Bronchial smooth muscle cell (primary cell): Measurements from ENCODE around the gene NTN3. TPM values are rescaled to one million over a fixed set of nuclear protein-coding genes. Genes with fewer than 3 reads are reported as not detected.

Experiments
- total RNA-seq: library from RNA; depleted of rRNA; stranded (reverse); fragments of >200 nt; gene quantifications from 2 replicates; pipeline ENCODE4 v1.2.1, GENCODE V29; 2014

NTN3 gene
- total RNA-seq: 1.2 and 1.4 TPM in 2 replicates

GRCh38 chr16:2471016-2471652 is at the start of gene NTN3:
Gene NTN3, plus strand, starts transcription at chr16:2471297. Its CDS starts 405 bp downstream, at chr16:2471702.

GRCh38 chr16:2429034-2429770 is 41.9 kb upstream of the NTN3 start, which contains the start of gene CCNF:
Gene CCNF, plus strand, starts transcription at chr16:2429447. Its CDS starts 35 bp downstream, at chr16:2429482.

GRCh38 chr16:2459647-2460390 is 11.3 kb upstream of the NTN3 start, which contains the start of gene TEDC2:
Gene TEDC2, plus strand, starts transcription at chr16:2460109. Its CDS starts 36 bp downstream, at chr16:2460145.

GRCh38 chr16:2474877-2475412 is 3.8 kb downstream of the NTN3 start, which contains the start of gene TBC1D24:
Gene TBC1D24, plus strand, starts transcription at chr16:2475127. Its CDS starts 21,022 bp downstream, at chr16:2496149.

GRCh38 chr16:2513405-2514332 is 42.6 kb downstream of the NTN3 start, which contains the start of gene ATP6V0C:
Gene ATP6V0C, plus strand, starts transcription at chr16:2513952. Its CDS starts 152 bp downstream, at chr16:2514104.

GRCh38 chr16:2520097-2520783 is 49.1 kb downstream of the NTN3 start, which contains the start of gene AMDHD2:
Gene AMDHD2, plus strand, starts transcription at chr16:2520371. Its CDS starts 88 bp downstream, at chr16:2520459.

Other genes starting within 250 kb of the NTN3 start
- 23.5 and 31.9 TPM in 2 replicates for gene E4F1, start 247.7 kb upstream of the NTN3 start, total RNA-seq
- gene DNASE1L2, start 234.9 kb upstream of the NTN3 start, total RNA-seq: 0.95 and 1.1 TPM in 2 replicates
- gene ECI1, start 219.7 kb upstream of the NTN3 start, total RNA-seq: 21.2 and 28.8 TPM in 2 replicates
- gene RNPS1, start 203.2 kb upstream of the NTN3 start, total RNA-seq: 23.2 and 41.8 TPM in 2 replicates
- gene ABCA3, start 130.6 kb upstream of the NTN3 start, total RNA-seq: 0.26 and 0.47 TPM in 2 replicates
- gene CCNF, start 41.9 kb upstream of the NTN3 start, total RNA-seq: 3.3 and 4.7 TPM in 2 replicates
- gene TEDC2, start 11.2 kb upstream of the NTN3 start, total RNA-seq: 0.34 and 1.1 TPM in 2 replicates
- gene TBC1D24, start 3.8 kb downstream of the NTN3 start, total RNA-seq: 10.2 and 13.6 TPM in 2 replicates
- gene ATP6V0C, start 42.7 kb downstream of the NTN3 start, total RNA-seq: 8.0 and 8.4 TPM in 2 replicates
- gene AMDHD2, start 49.1 kb downstream of the NTN3 start, total RNA-seq: 58.7 and 69.5 TPM in 2 replicates
- under 0.01 TPM in 1 of 2 replicates, not detected in the other for gene CEMP1, start 60.1 kb downstream of the NTN3 start, total RNA-seq
- 10.0 and 12.5 TPM in 2 replicates for gene PDPK1, start 66.7 kb downstream of the NTN3 start, total RNA-seq
- gene KCTD5, start 211.2 kb downstream of the NTN3 start, total RNA-seq: 11.7 and 13.7 TPM in 2 replicates
- 0.69 and 1.1 TPM in 2 replicates for gene PRSS27, start 248.9 kb downstream of the NTN3 start, total RNA-seq